ENCODE results near the gene UQCR11. TPM values are rescaled to one million over a fixed set of nuclear protein-coding genes. Genes with fewer than 3 reads are reported as not detected.

UQCR11 gene
- total RNA-seq, 1 donor from 2014 or later, result 149 TPM

DNA sequence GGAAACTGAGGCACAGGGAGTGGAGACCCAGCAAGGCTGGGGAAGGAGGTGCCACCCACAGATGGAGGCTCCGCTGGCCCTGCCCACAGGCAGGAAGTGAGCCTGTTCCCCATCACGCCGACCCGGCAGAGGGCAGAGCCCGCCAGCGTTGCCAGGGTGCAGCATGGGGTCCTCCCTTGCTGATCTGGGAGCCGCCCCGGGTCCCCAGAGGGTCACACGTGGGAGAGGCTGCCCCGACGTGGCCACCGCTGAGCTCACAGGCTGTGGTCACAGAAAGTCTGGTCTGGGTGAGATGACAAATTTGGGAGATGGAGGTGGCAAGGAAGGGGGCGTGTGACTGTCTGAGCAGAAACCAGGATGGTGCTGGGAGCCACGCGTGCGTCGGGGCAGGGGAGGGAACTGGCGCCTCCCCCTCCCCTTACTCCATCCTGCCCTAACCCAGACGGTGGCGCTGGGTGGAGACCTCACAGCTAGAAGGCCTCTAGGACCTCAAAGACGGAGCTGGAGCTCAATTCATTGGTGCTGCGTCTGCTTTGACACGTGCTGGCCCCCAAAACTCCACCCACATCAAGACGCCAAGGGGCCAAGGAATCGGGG lies 44.9 kb downstream of the UQCR11 start:
- TF ChIP-seq, protein P1, sequence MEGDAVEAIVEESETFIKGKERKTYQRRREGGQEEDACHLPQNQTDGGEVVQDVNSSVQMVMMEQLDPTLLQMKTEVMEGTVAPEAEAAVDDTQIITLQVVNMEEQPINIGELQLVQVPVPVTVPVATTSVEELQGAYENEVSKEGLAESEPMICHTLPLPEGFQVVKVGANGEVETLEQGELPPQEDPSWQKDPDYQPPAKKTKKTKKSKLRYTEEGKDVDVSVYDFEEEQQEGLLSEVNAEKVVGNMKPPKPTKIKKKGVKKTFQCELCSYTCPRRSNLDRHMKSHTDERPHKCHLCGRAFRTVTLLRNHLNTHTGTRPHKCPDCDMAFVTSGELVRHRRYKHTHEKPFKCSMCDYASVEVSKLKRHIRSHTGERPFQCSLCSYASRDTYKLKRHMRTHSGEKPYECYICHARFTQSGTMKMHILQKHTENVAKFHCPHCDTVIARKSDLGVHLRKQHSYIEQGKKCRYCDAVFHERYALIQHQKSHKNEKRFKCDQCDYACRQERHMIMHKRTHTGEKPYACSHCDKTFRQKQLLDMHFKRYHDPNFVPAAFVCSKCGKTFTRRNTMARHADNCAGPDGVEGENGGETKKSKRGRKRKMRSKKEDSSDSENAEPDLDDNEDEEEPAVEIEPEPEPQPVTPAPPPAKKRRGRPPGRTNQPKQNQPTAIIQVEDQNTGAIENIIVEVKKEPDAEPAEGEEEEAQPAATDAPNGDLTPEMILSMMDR (conservative IDR thresholded peaks at IDR 0.05), result no peak
- DNase-seq (ENCODE audit: low read depth, low spot score), result no peak
- H3K9me3 Mint-ChIP-seq, result no peaks in the 10 kb centered on the region
- H3K27me3 Mint-ChIP-seq (ENCODE audit: low read depth), result peaks cover 3% of the 10 kb centered on the region
- H3K4me3 Mint-ChIP-seq, result peak overlapping the region; percentile 19
- no peak overlapping the region for H3K27ac Mint-ChIP-seq (ENCODE audit: unreplicated experiment)
- H3K4me1 Mint-ChIP-seq, result peaks cover 6% of the 10 kb centered on the region
- peaks cover 6% of the 10 kb centered on the region for H3K36me3 Mint-ChIP-seq (ENCODE audit: low read depth)

- Mint-ChIP-seq H3K27me3 (ENCODE audit: low read depth) (no peaks in the 10 kb centered on the region), H3K36me3 (ENCODE audit: low read depth) (peaks cover 6% of the 10 kb centered on the region), H3K27ac (ENCODE audit: unreplicated experiment) (peak overlapping the region; percentile 57), H3K4me3 (peak overlapping the region; percentile 44), H3K4me1 (peaks cover 6% of the 10 kb centered on the region), H3K9me3 (no peaks in the 10 kb centered on the region)
- TF ChIP-seq, protein P1 (conservative IDR thresholded peaks at IDR 0.05), result no peak
- no peak for DNase-seq (ENCODE audit: low read depth, low spot score)
These were observed 46.7 kb downstream of the UQCR11 start for GRCh38 chr19:1558552-1558951.

DNA sequence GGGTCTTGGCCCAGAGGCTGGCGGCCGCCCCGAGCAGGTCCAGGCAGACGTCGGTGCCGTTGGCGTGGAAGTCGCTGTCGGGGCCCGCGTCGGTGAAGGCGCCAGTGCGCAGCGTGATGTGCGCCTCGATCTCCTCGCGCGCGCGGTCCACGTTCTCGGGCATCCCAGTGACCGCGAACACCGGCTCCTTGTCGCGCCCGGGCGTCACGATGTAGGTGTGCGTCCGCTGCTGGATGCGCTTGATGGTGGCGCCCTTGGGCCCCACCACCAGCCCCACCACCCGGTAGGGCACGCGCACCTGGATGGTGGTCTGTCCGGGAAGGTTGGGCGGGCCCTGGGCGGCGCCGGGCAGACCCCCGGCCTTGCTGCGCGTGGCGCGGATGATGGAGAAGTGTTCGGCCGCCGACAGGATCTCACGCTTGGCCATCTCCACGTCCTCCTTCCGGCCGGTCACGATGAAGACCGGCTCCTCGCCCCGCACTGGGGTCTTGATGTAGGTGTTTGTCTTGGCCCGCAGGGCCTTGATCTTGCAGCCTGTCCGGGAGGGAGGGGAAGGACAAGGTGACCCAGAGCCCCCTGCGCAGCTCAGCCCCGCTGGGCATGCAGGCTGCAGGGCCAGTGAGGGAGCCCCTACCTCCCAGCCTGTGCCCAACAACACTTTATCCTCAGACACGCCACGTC lies 48.7 kb downstream of the UQCR11 start:
- peaks cover 8% of the 10 kb centered on the region for H3K27me3 Mint-ChIP-seq (ENCODE audit: low read depth)
- peaks cover 7% of the 10 kb centered on the region for H3K36me3 Mint-ChIP-seq (ENCODE audit: low read depth)
- no peak overlapping the region for H3K4me3 Mint-ChIP-seq
- DNase-seq (ENCODE audit: low read depth, low spot score), result no peak
- no peaks in the 10 kb centered on the region for H3K9me3 Mint-ChIP-seq
- H3K4me1 Mint-ChIP-seq, result peaks cover 6% of the 10 kb centered on the region
- H3K27ac Mint-ChIP-seq (ENCODE audit: unreplicated experiment), result no peak overlapping the region
- TF ChIP-seq, protein P1 (conservative IDR thresholded peaks at IDR 0.05), result no peak

GRCh38 chr19:1555487-1556389 lies 49.5 kb downstream of the UQCR11 start:
- TF ChIP-seq, protein P1 (conservative IDR thresholded peaks at IDR 0.05), result no peak
- peaks cover 6% of the 10 kb centered on the region for H3K4me1 Mint-ChIP-seq
- H3K36me3 Mint-ChIP-seq (ENCODE audit: low read depth), result peaks cover 7% of the 10 kb centered on the region
- H3K27me3 Mint-ChIP-seq (ENCODE audit: low read depth), result peaks cover 8% of the 10 kb centered on the region
- H3K27ac Mint-ChIP-seq (ENCODE audit: unreplicated experiment), result no peak overlapping the region
- no peaks in the 10 kb centered on the region for H3K9me3 Mint-ChIP-seq
- no peak overlapping the region for H3K4me3 Mint-ChIP-seq
- DNase-seq (ENCODE audit: low read depth, low spot score), result no peak

- no peak overlapping the region for H3K27ac Mint-ChIP-seq (ENCODE audit: unreplicated experiment)
- TF ChIP-seq, protein P1 (conservative IDR thresholded peaks at IDR 0.05), result no peak
- H3K27me3 Mint-ChIP-seq (ENCODE audit: low read depth), result peaks cover 8% of the 10 kb centered on the region
- no peaks in the 10 kb centered on the region for H3K9me3 Mint-ChIP-seq
- DNase-seq (ENCODE audit: low read depth, low spot score), result no peak
- no peak overlapping the region for H3K4me3 Mint-ChIP-seq
- peaks cover 6% of the 10 kb centered on the region for H3K4me1 Mint-ChIP-seq
- peaks cover 7% of the 10 kb centered on the region for H3K36me3 Mint-ChIP-seq (ENCODE audit: low read depth)
These were observed 50.3 kb downstream of the UQCR11 start for GRCh38 chr19:1554968-1555367.

Measured in neural crest cell (in vitro differentiated cells).